NCI-H1092 treated with DMSO at 0.1 percent for 48 hours (cell line): Measurements from ENCODE around the gene SLFN12L.
"Not testable (repeated sequence)": the region's sequence is repeated elsewhere in the genome, so short reads cannot be mapped to it uniquely, and the experiment has no call there.

Experiments
- DNase-seq: peaks from one replicate; lab custom pipeline; 2025; lab: John Stamatoyannopoulos, UW

The SLFN12L gene

GRCh38 chr17:35537601-35538141, at the start of gene SLFN12L:
SLFN12L (minus strand) TSS chr17:35537678; CDS start chr17:35522364, 15,314 bp downstream.
- no peak for DNase-seq

- DNase-seq = no peak
Observed at GRCh38 chr17:35586569-35587073, 49.1 kb upstream of the SLFN12L start.

- no peak for DNase-seq
Observed at GRCh38 chr17:35584061-35584460, 46.6 kb upstream of the SLFN12L start.

GRCh38 chr17:35578929-35579432, 41.5 kb upstream of the SLFN12L start:
- no peak for DNase-seq

- DNase-seq = peak; percentile 91
Observed at GRCh38 chr17:35578197-35578928, 40.9 kb upstream of the SLFN12L start, which contains the start of gene PEX12. PEX12 (minus strand) TSS chr17:35578571; CDS start chr17:35578021, 550 bp downstream.

GRCh38 chr17:35577830-35578196, 40.3 kb upstream of the SLFN12L start:
- DNase-seq = no peak

- no peak for DNase-seq
Observed at GRCh38 chr17:35575759-35576158, 38.3 kb upstream of the SLFN12L start.

GRCh38 chr17:35569405-35569804, 31.9 kb upstream of the SLFN12L start:
- no peak for DNase-seq

GRCh38 chr17:35568561-35568960, 31.1 kb upstream of the SLFN12L start:
- DNase-seq = no peak

- no peak for DNase-seq
Observed at GRCh38 chr17:35566968-35567367, 29.5 kb upstream of the SLFN12L start.

- DNase-seq = not testable (repeated sequence)
Observed at GRCh38 chr17:35563181-35563580, 25.7 kb upstream of the SLFN12L start.

GRCh38 chr17:35560703-35561102, 23.2 kb upstream of the SLFN12L start, which contains the start of gene SLFN14:
SLFN14 (minus strand) TSS chr17:35560819; CDS start chr17:35558062, 2,757 bp downstream.
- no peak for DNase-seq

- DNase-seq = no peak
Observed at GRCh38 chr17:35559495-35560210, 22.2 kb upstream of the SLFN12L start.

GRCh38 chr17:35557353-35557752, 19.9 kb upstream of the SLFN12L start:
- no peak for DNase-seq

- DNase-seq = no peak
Observed at GRCh38 chr17:35555691-35556090, 18.2 kb upstream of the SLFN12L start.

- DNase-seq = no peak
Observed at GRCh38 chr17:35554668-35555067, 17.2 kb upstream of the SLFN12L start.

- DNase-seq = no peak
Observed at GRCh38 chr17:35553310-35553709, 15.8 kb upstream of the SLFN12L start.

GRCh38 chr17:35548978-35549377, 11.5 kb upstream of the SLFN12L start:
- DNase-seq = no peak

GRCh38 chr17:35548208-35548810, 10.8 kb upstream of the SLFN12L start:
- DNase-seq = no peak

- no peak for DNase-seq
Observed at GRCh38 chr17:35546487-35546886, 9.0 kb upstream of the SLFN12L start.

- DNase-seq = no peak
Observed at GRCh38 chr17:35545150-35545549, 7.7 kb upstream of the SLFN12L start.

- no peak for DNase-seq
Observed at GRCh38 chr17:35543856-35544255, 6.4 kb upstream of the SLFN12L start.
